HepG2 (cell line): ENCODE results near the gene NINJ2. TPM values are rescaled to one million over a fixed set of nuclear protein-coding genes. Genes with fewer than 3 reads are reported as not detected.

Experiments used
- IRX3 ChIP-seq: sonication (generic); formaldehyde crosslinking; IDR thresholded peaks from 2 replicates; pipeline ENCODE4 v1.8.1; 2023; ENCODE audit warnings: mild to moderate bottlenecking, low read depth, missing genetic modification reagents, borderline replicate concordance
- MEIS2 ChIP-seq: sonication (generic); formaldehyde crosslinking; IDR thresholded peaks from 2 replicates; pipeline ENCODE4 v1.9.0; 2021; ENCODE audit warnings: mild to moderate bottlenecking, missing genetic modification reagents
- MIXL1 ChIP-seq: IDR thresholded peaks from 2 replicates; pipeline ENCODE4 v1.6.1; 2016
- NCOA5 ChIP-seq: sonication (generic); formaldehyde crosslinking; IDR thresholded peaks from 2 replicates; pipeline ENCODE4 v1.4.0; 2020; ENCODE audit warnings: missing genetic modification reagents
- SIX1 ChIP-seq: sonication (generic); formaldehyde crosslinking; IDR thresholded peaks from 2 replicates; pipeline ENCODE4 v1.4.0; 2020; ENCODE audit warnings: missing genetic modification reagents, borderline replicate concordance
- SMARCE1 ChIP-seq: fragments of 450-650 bp; IDR thresholded peaks from 2 replicates; pipeline ENCODE4 v1.6.1; 2017; ENCODE audit warnings: borderline replicate concordance
- SP5 ChIP-seq: IDR thresholded peaks from 2 replicates; pipeline ENCODE4 v1.6.1; 2016; ENCODE audit warnings: low read depth, borderline replicate concordance
- THAP11 ChIP-seq: IDR thresholded peaks from 2 replicates; pipeline ENCODE4 v1.6.1; 2016; ENCODE audit warnings: missing biosample characterization, missing genetic modification reagents
- THYN1 ChIP-seq: sonication (generic); formaldehyde crosslinking; IDR thresholded peaks from 2 replicates; pipeline ENCODE4 v1.8.1; 2023; ENCODE audit warnings: low read depth, mild to moderate bottlenecking, moderate library complexity, missing genetic modification reagents, borderline replicate concordance
- ZBTB1 ChIP-seq: sonication (generic); formaldehyde crosslinking; IDR thresholded peaks from 2 replicates; pipeline ENCODE4 v1.4.0; 2020; ENCODE audit warnings: missing genetic modification reagents, borderline replicate concordance
- ZBTB40 ChIP-seq, 2 experiments: fragments of 450-650 bp in 1 of 2; sonication (generic) in 1 of 2; formaldehyde crosslinking in 1 of 2; IDR thresholded peaks; 2 replicates each; pipeline versions ENCODE4 v1.6.1 to v1.8.0; 2016 to 2022; ENCODE audit warnings: antibody characterized with exemption in 1 of 2, mild to moderate bottlenecking in 1 of 2, missing genetic modification reagents in 1 of 2
- ZNF326 ChIP-seq: sonication (generic); formaldehyde crosslinking; IDR thresholded peaks from 2 replicates; pipeline ENCODE4 v1.4.0; 2020; ENCODE audit warnings: missing genetic modification reagents, borderline replicate concordance
- ZNF451 ChIP-seq: sonication (generic); formaldehyde crosslinking; IDR thresholded peaks from 2 replicates; pipeline ENCODE4 v1.5.0; 2020; ENCODE audit warnings: mild to moderate bottlenecking, missing genetic modification reagents
- ZNF790 ChIP-seq: sonication (generic); formaldehyde crosslinking; IDR thresholded peaks from 2 replicates; pipeline ENCODE4 v1.8.0; 2022; ENCODE audit warnings: missing genetic modification reagents, mild to moderate bottlenecking, borderline replicate concordance
- polyA plus RNA-seq, 8 experiments: library from polyadenylated mRNA; depleted of rRNA in 3 of 8; stranded (reverse) in 7 of 8; unstranded in 1 of 8; fragments of >200 nt; fragmentation: Illumina TruSeq in 4 of 8; extraction: Trizol in 4 of 8; gene quantifications; 2 replicates each; pipeline versions ENCODE4 v1.2.1 to v1.2.3, GENCODE V29; 2011 to 2016; ENCODE audit warnings: low read depth in 4 of 8, missing spikeins in 1 of 8, mixed read lengths in 1 of 8; ENCODE audit not compliant: insufficient read depth in 1 of 8
- total RNA-seq, 5 experiments: library from RNA; depleted of rRNA; stranded (reverse); fragments of >200 nt; fragmentation: Illumina TruSeq; extraction: Trizol; gene quantifications; 2 replicates each; pipeline ENCODE4 v1.2.3, GENCODE V29; 2016; ENCODE audit warnings: low read depth in 1 of 5
- TF ChIP-seq, protein P1 (sequence below), 2 experiments: sonication (generic) in 1 of 2; formaldehyde crosslinking in 1 of 2; IDR thresholded peaks; 2 replicates each; pipeline versions ENCODE4 v1.5.1 to v1.6.1; 2011 to 2020; ENCODE audit warnings: borderline replicate concordance in 1 of 2, low read depth in 1 of 2, low read length in 1 of 2, mild to moderate bottlenecking in 1 of 2, missing genetic modification reagents in 1 of 2, moderate library complexity in 1 of 2

The NINJ2 gene
- total and polyA plus RNA-seq, 2 of the 13 experiments (the other 11 are each of a cell fraction or from before 2014, with no cell fraction given) = 0.62 to 3.8 TPM

- TF ChIP-seq ZBTB40 (IDR thresholded peaks at IDR 0.05) = no peak
- peak; percentile 80; the same call in 1 of the 2 replicates for TF ChIP-seq ZBTB40 (CRISPR knock-in tag; IDR thresholded peaks at IDR 0.05)
- TF ChIP-seq ZNF451 = no peak
- peak; percentile 64; the same call in 1 of the 2 replicates for TF ChIP-seq SIX1 (CRISPR knock-in tag)
- TF ChIP-seq THAP11 = peak; percentile 73
- peak; percentile 85 for TF ChIP-seq MEIS2 (CRISPR knock-in tag)
- TF ChIP-seq, protein P1, sequence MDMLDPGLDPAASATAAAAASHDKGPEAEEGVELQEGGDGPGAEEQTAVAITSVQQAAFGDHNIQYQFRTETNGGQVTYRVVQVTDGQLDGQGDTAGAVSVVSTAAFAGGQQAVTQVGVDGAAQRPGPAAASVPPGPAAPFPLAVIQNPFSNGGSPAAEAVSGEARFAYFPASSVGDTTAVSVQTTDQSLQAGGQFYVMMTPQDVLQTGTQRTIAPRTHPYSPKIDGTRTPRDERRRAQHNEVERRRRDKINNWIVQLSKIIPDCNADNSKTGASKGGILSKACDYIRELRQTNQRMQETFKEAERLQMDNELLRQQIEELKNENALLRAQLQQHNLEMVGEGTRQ (IDR thresholded peaks at IDR 0.05; ENCODE audit: low read depth, low read length) = no peak
- TF ChIP-seq, protein P1 (CRISPR knock-in tag; IDR thresholded peaks at IDR 0.05; ENCODE audit: borderline replicate concordance) = no peak; the same call in 1 of the 2 replicates
- TF ChIP-seq SMARCE1 = no peak
- TF ChIP-seq THYN1 (CRISPR knock-in tag) = no peak
- 0 out of 2 replicates have a peak, but pooled peaks have one; percentile 14 for TF ChIP-seq ZNF790 (CRISPR knock-in tag)
- TF ChIP-seq ZBTB1 (CRISPR knock-in tag) = no peak
- peak; percentile 71 for TF ChIP-seq SP5 (CRISPR knock-in tag)
- no peak for TF ChIP-seq NCOA5 (CRISPR knock-in tag)
- TF ChIP-seq IRX3 (CRISPR knock-in tag) = no peak
- TF ChIP-seq ZNF326 (CRISPR knock-in tag) = no peak
- TF ChIP-seq MIXL1 = peak; percentile 95
These were observed 16.5 kb downstream of the NINJ2 start (continued) for GRCh38 chr12:646442-647384.
